Ureter (tissue), 1 donor: ENCODE results near the gene SEMA5A. TPM values are rescaled to one million over a fixed set of nuclear protein-coding genes. Genes with fewer than 3 reads are reported as not detected.

Experiments used
- DNase-seq: peaks from one replicate; pipeline ENCODE4 v3.0.0-alpha.2; 2020; ENCODE audit warnings: low spot score
- total RNA-seq: library from RNA; stranded (reverse); gene quantifications from one replicate; pipeline ENCODE4 v1.2.4, GENCODE V29; 2023
- donor health status: DM: yes; HTN: yes; CAD: no.

Gene SEMA5A
- total RNA-seq, 1 donor from 2014 or later, result 57.0 TPM

- no peak for DNase-seq
Measured at GRCh38 chr5:9218358-9218757, 327.5 kb downstream of the SEMA5A start.

- no peak for DNase-seq
Measured at GRCh38 chr5:9212605-9213004, 333.3 kb downstream of the SEMA5A start.

- DNase-seq, result no peak
Measured at GRCh38 chr5:9209846-9210492, 335.9 kb downstream of the SEMA5A start.

GRCh38 chr5:9207817-9208418 is 338.0 kb downstream of the SEMA5A start:
- DNase-seq, result no peak

- no peak for DNase-seq
Measured at GRCh38 chr5:9202636-9203035, 343.2 kb downstream of the SEMA5A start.

- DNase-seq, result no peak
Measured at GRCh38 chr5:9201761-9202160, 344.1 kb downstream of the SEMA5A start.

GRCh38 chr5:9201011-9201410 is 344.9 kb downstream of the SEMA5A start:
- DNase-seq, result no peak

GRCh38 chr5:9198394-9198793 is 347.5 kb downstream of the SEMA5A start:
- DNase-seq, result no peak

- no peak for DNase-seq
Measured at GRCh38 chr5:9197881-9198260, 348.0 kb downstream of the SEMA5A start.

- DNase-seq, result no peak
Measured at GRCh38 chr5:9196403-9197227, 349.3 kb downstream of the SEMA5A start.

- no peak for DNase-seq
Measured at GRCh38 chr5:9194509-9194908, 351.4 kb downstream of the SEMA5A start.

- no peak for DNase-seq
Measured at GRCh38 chr5:9192266-9192665, 353.6 kb downstream of the SEMA5A start.

- no peak for DNase-seq
Measured at GRCh38 chr5:9189681-9190080, 356.2 kb downstream of the SEMA5A start.

- DNase-seq, result no peak
Measured at GRCh38 chr5:9188956-9189355, 356.9 kb downstream of the SEMA5A start.

- DNase-seq, result no peak
Measured at GRCh38 chr5:9188131-9188530, 357.7 kb downstream of the SEMA5A start.

GRCh38 chr5:9187614-9188013 is 358.3 kb downstream of the SEMA5A start:
- DNase-seq, result no peak

- DNase-seq, result no peak
Measured at GRCh38 chr5:9186069-9186468, 359.8 kb downstream of the SEMA5A start.

GRCh38 chr5:9183992-9184391 is 361.9 kb downstream of the SEMA5A start:
- no peak for DNase-seq

GRCh38 chr5:9182899-9183695 is 362.8 kb downstream of the SEMA5A start:
- DNase-seq, result no peak

- no peak for DNase-seq
Measured at GRCh38 chr5:9176641-9177040, 369.2 kb downstream of the SEMA5A start.

- DNase-seq, result no peak
Measured at GRCh38 chr5:9174446-9174845, 371.4 kb downstream of the SEMA5A start.
